DOHH2 (cell line): ENCODE data around the gene OSBPL9.

Source experiments
- H3F3A ChIP-seq: fragments of 200-600 bp; sonication (generic), shearing (Covaris generic); 2 replicates; pipeline ENCODE4 v1.6.0; 2016; ENCODE audit warnings: antibody characterized with exemption, mild to moderate bottlenecking; ENCODE audit not compliant: control insufficient read depth, insufficient read depth
- H3K27ac ChIP-seq: fragments of 200-600 bp; sonication (generic); 2 replicates; pipeline ENCODE4 v1.5.1; 2014; ENCODE audit warnings: low read depth, mild to moderate bottlenecking, low read length, moderate library complexity
- H3K27me3 ChIP-seq: fragments of 200-600 bp; sonication (generic); 2 replicates; pipeline ENCODE4 v1.6.1; 2014; ENCODE audit warnings: mild to moderate bottlenecking, low read length, mixed read lengths; ENCODE audit not compliant: control insufficient read depth
- H3K36me3 ChIP-seq: fragments of 200-600 bp; sonication (generic); 2 replicates; pipeline ENCODE4 v1.6.1; 2014; ENCODE audit warnings: mild to moderate bottlenecking, low read length, moderate library complexity, mixed read lengths; ENCODE audit not compliant: control insufficient read depth
- H3K4me1 ChIP-seq: fragments of 200-600 bp; sonication (generic); 2 replicates; pipeline ENCODE4 v1.6.1; 2014; ENCODE audit warnings: mild to moderate bottlenecking, low read length, mixed read lengths; ENCODE audit not compliant: control insufficient read depth
- H3K4me2 ChIP-seq: fragments of 200-600 bp; sonication (generic); 2 replicates; pipeline ENCODE4 v1.6.0; 2014; ENCODE audit warnings: mild to moderate bottlenecking, low read length, moderate library complexity
- H3K4me3 ChIP-seq: fragments of 200-600 bp; sonication (generic); 2 replicates; pipeline ENCODE4 v1.5.1; 2014; ENCODE audit warnings: mild to moderate bottlenecking, low read length, mixed read lengths
- H3K79me2 ChIP-seq: fragments of 200-600 bp; sonication (generic); 2 replicates; pipeline ENCODE4 v1.6.1; 2014; ENCODE audit warnings: mild to moderate bottlenecking, low read length, mixed read lengths; ENCODE audit not compliant: control insufficient read depth
- H3K9me2 ChIP-seq: fragments of 200-600 bp; sonication (generic); replicated peaks from 2 replicates; pipeline ENCODE4 v1.6.1; 2014; ENCODE audit warnings: mild to moderate bottlenecking, low read length, mixed read lengths; ENCODE audit not compliant: control insufficient read depth
- H3K9me3 ChIP-seq: fragments of 200-600 bp; sonication (generic); 2 replicates; pipeline ENCODE4 v1.6.1; 2014; ENCODE audit warnings: antibody characterized with exemption, low read length, mixed read lengths; ENCODE audit not compliant: control insufficient read depth, insufficient read depth
- H4K20me1 ChIP-seq: fragments of 200-600 bp; sonication (generic); 2 replicates; pipeline ENCODE4 v1.6.0; 2014; ENCODE audit warnings: low read depth, mild to moderate bottlenecking, antibody characterized with exemption, low read length, moderate library complexity; ENCODE audit not compliant: control insufficient read depth, insufficient read depth
- CTCF ChIP-seq: fragments of 200-600 bp; sonication (generic); IDR thresholded peaks from one replicate; pipeline ENCODE4 v1.5.1; 2014; ENCODE audit warnings: antibody characterized with exemption, mild to moderate bottlenecking, low read depth, low read length; ENCODE audit not compliant: poor library complexity, severe bottlenecking
- EZH2phosphoT487 ChIP-seq: fragments of 200-600 bp; sonication (generic); IDR thresholded peaks from 2 replicates; pipeline ENCODE4 v1.6.1; 2017; ENCODE audit warnings: borderline replicate concordance, mild to moderate bottlenecking, antibody characterized with exemption, low read length, moderate library complexity, mixed read lengths

OSBPL9 gene

GRCh38 chr1:51600529-51600928 is 16.4 kb upstream of the OSBPL9 start:
- H3K27me3 ChIP-seq: 0 out of 2 replicates have a peak, but pooled peaks cover 8% of the 10 kb centered on the region
- no peak overlapping the region for H3K27ac ChIP-seq
- no peaks in the 10 kb centered on the region for H3K9me3 ChIP-seq
- no peaks in the 10 kb centered on the region for H3K36me3 ChIP-seq
- no peaks in the 10 kb centered on the region for H4K20me1 ChIP-seq
- H3K4me3 ChIP-seq: no peak overlapping the region
- TF ChIP-seq EZH2phosphoT487 (no peak), CTCF (no peak)
- H3K9me2 ChIP-seq: no peaks in the 10 kb centered on the region
- no peaks in the 10 kb centered on the region for H3K79me2 ChIP-seq
- no peak overlapping the region for H3K4me2 ChIP-seq
- H3K4me1 ChIP-seq: no peaks in the 10 kb centered on the region
- no peaks in the 10 kb centered on the region for H3F3A ChIP-seq

- no peak overlapping the region for H3K4me2 ChIP-seq
- H3K4me1 ChIP-seq: no peaks in the 10 kb centered on the region
- H3K9me2 ChIP-seq: no peaks in the 10 kb centered on the region
- H3F3A ChIP-seq: no peaks in the 10 kb centered on the region
- no peak for TF ChIP-seq EZH2phosphoT487
- no peak for TF ChIP-seq CTCF
- H3K36me3 ChIP-seq: no peaks in the 10 kb centered on the region
- no peak overlapping the region for H3K4me3 ChIP-seq
- H3K27ac ChIP-seq: no peak overlapping the region
- no peaks in the 10 kb centered on the region for H3K79me2 ChIP-seq
- H4K20me1 ChIP-seq: no peaks in the 10 kb centered on the region
- H3K27me3 ChIP-seq: 0 out of 2 replicates have a peak, but pooled peaks cover 8% of the 10 kb centered on the region
- no peaks in the 10 kb centered on the region for H3K9me3 ChIP-seq
Measured at GRCh38 chr1:51600965-51601364, 15.9 kb upstream of the OSBPL9 start.

- H3K27me3 ChIP-seq: peaks cover 15% of the 10 kb centered on the region
- H3K27ac ChIP-seq: no peak overlapping the region
- no peak overlapping the region for H3K4me2 ChIP-seq
- TF ChIP-seq CTCF (no peak), EZH2phosphoT487 (no peak)
- H3F3A ChIP-seq: no peaks in the 10 kb centered on the region
- no peaks in the 10 kb centered on the region for H3K79me2 ChIP-seq
- no peaks in the 10 kb centered on the region for H3K4me1 ChIP-seq
- no peaks in the 10 kb centered on the region for H3K9me2 ChIP-seq
- no peaks in the 10 kb centered on the region for H4K20me1 ChIP-seq
- no peak overlapping the region for H3K4me3 ChIP-seq
- no peaks in the 10 kb centered on the region for H3K36me3 ChIP-seq
- H3K9me3 ChIP-seq: no peaks in the 10 kb centered on the region
Measured at GRCh38 chr1:51605961-51606723, 10.8 kb upstream of the OSBPL9 start.
